Measurements from ENCODE around the gene FAN1.

Gene FAN1

GRCh38 chr15:30926161-30926560 is 22.4 kb downstream of the FAN1 start:
- Mint-ChIP-seq H3K27ac (no peak overlapping the region), H3K4me3 (no peak overlapping the region), H3K36me3 (ENCODE audit: low read depth) (peaks cover 96% of the 10 kb centered on the region), H3K27me3 (no peaks in the 10 kb centered on the region), H3K4me1 (ENCODE audit: low read depth) (no peaks in the 10 kb centered on the region), H3K9me3 (no peaks in the 10 kb centered on the region)
- intact Hi-C loops (cut with micrococcal nuclease) = no loop called here

GRCh38 chr15:30927148-30927761 is 23.5 kb downstream of the FAN1 start:
- intact Hi-C loops (cut with micrococcal nuclease) = no loop called here
- no peak overlapping the region for H3K27ac Mint-ChIP-seq
- no peaks in the 10 kb centered on the region for H3K9me3 Mint-ChIP-seq
- peaks cover 96% of the 10 kb centered on the region for H3K36me3 Mint-ChIP-seq (ENCODE audit: low read depth)
- no peaks in the 10 kb centered on the region for H3K4me1 Mint-ChIP-seq (ENCODE audit: low read depth)
- no peaks in the 10 kb centered on the region for H3K27me3 Mint-ChIP-seq
- no peak overlapping the region for H3K4me3 Mint-ChIP-seq

GRCh38 chr15:30928076-30928475 is 24.4 kb downstream of the FAN1 start:
- Mint-ChIP-seq H3K4me3 (no peak overlapping the region), H3K36me3 (ENCODE audit: low read depth) (peaks cover 93% of the 10 kb centered on the region)
- intact Hi-C loops (cut with micrococcal nuclease) = no loop called here

GRCh38 chr15:30929064-30929669 is 25.5 kb downstream of the FAN1 start:
- H3K4me3 Mint-ChIP-seq = no peak overlapping the region
- no peaks in the 10 kb centered on the region for H3K4me1 Mint-ChIP-seq (ENCODE audit: low read depth)
- H3K27ac Mint-ChIP-seq = no peak overlapping the region
- H3K27me3 Mint-ChIP-seq = no peaks in the 10 kb centered on the region
- H3K36me3 Mint-ChIP-seq (ENCODE audit: low read depth) = peaks cover 93% of the 10 kb centered on the region
- no peaks in the 10 kb centered on the region for H3K9me3 Mint-ChIP-seq
- intact Hi-C loops (cut with micrococcal nuclease) = no loop called here

More at GRCh38 chr15:30928076-30928475, 24.4 kb downstream of the FAN1 start:
- H3K27me3 Mint-ChIP-seq = no peaks in the 10 kb centered on the region
- no peaks in the 10 kb centered on the region for H3K9me3 Mint-ChIP-seq
- no peak overlapping the region for H3K27ac Mint-ChIP-seq
- no peaks in the 10 kb centered on the region for H3K4me1 Mint-ChIP-seq (ENCODE audit: low read depth)

- Mint-ChIP-seq H3K9me3 (no peaks in the 10 kb centered on the region), H3K4me3 (no peak overlapping the region), H3K4me1 (ENCODE audit: low read depth) (no peaks in the 10 kb centered on the region), H3K27ac (no peak overlapping the region), H3K36me3 (ENCODE audit: low read depth) (peaks cover 93% of the 10 kb centered on the region), H3K27me3 (no peaks in the 10 kb centered on the region)
- intact Hi-C loops (cut with micrococcal nuclease) = no loop called here
These were observed 26.3 kb downstream of the FAN1 start for GRCh38 chr15:30929982-30930381.

- intact Hi-C loops (cut with micrococcal nuclease) = no loop called here
- Mint-ChIP-seq H3K4me3 (no peak overlapping the region), H3K36me3 (ENCODE audit: low read depth) (peaks cover 91% of the 10 kb centered on the region), H3K4me1 (ENCODE audit: low read depth) (no peaks in the 10 kb centered on the region), H3K9me3 (no peaks in the 10 kb centered on the region), H3K27ac (no peak overlapping the region), H3K27me3 (no peaks in the 10 kb centered on the region)
These were observed 26.7 kb downstream of the FAN1 start for GRCh38 chr15:30930422-30930821.

GRCh38 chr15:30933293-30933692 is 29.6 kb downstream of the FAN1 start:
- intact Hi-C loops (cut with micrococcal nuclease) = no loop called here
- Mint-ChIP-seq H3K4me3 (no peak overlapping the region), H3K27ac (no peak overlapping the region), H3K36me3 (ENCODE audit: low read depth) (peaks cover 88% of the 10 kb centered on the region), H3K4me1 (ENCODE audit: low read depth) (no peaks in the 10 kb centered on the region), H3K27me3 (no peaks in the 10 kb centered on the region), H3K9me3 (no peaks in the 10 kb centered on the region)

- Mint-ChIP-seq H3K36me3 (ENCODE audit: low read depth) (peaks cover 95% of the 10 kb centered on the region), H3K27ac (no peak overlapping the region), H3K9me3 (no peaks in the 10 kb centered on the region), H3K4me1 (ENCODE audit: low read depth) (no peaks in the 10 kb centered on the region), H3K4me3 (no peak overlapping the region), H3K27me3 (no peaks in the 10 kb centered on the region)
- intact Hi-C loops (cut with micrococcal nuclease) = no loop called here
These were observed 35.4 kb downstream of the FAN1 start for GRCh38 chr15:30939161-30939560.

GRCh38 chr15:30940359-30940758 is 36.6 kb downstream of the FAN1 start:
- H3K27ac Mint-ChIP-seq = no peak overlapping the region
- H3K4me3 Mint-ChIP-seq = no peak overlapping the region
- H3K27me3 Mint-ChIP-seq = no peaks in the 10 kb centered on the region
- no peaks in the 10 kb centered on the region for H3K9me3 Mint-ChIP-seq
- no peaks in the 10 kb centered on the region for H3K4me1 Mint-ChIP-seq (ENCODE audit: low read depth)
- intact Hi-C loops (cut with micrococcal nuclease) = no loop called here
- peaks cover 96% of the 10 kb centered on the region for H3K36me3 Mint-ChIP-seq (ENCODE audit: low read depth)

- intact Hi-C loops (cut with micrococcal nuclease) = no loop called here
- Mint-ChIP-seq H3K36me3 (ENCODE audit: low read depth) (peaks cover 100% of the 10 kb centered on the region), H3K27ac (no peak overlapping the region), H3K27me3 (no peaks in the 10 kb centered on the region), H3K4me3 (no peak overlapping the region), H3K9me3 (no peaks in the 10 kb centered on the region), H3K4me1 (ENCODE audit: low read depth) (no peaks in the 10 kb centered on the region)
These were observed 37.8 kb downstream of the FAN1 start for GRCh38 chr15:30941520-30941919.

GRCh38 chr15:30943654-30944335 is 40.1 kb downstream of the FAN1 start:
- H3K4me3 Mint-ChIP-seq = no peak overlapping the region
- H3K36me3 Mint-ChIP-seq (ENCODE audit: low read depth) = peaks cover 100% of the 10 kb centered on the region
- no peaks in the 10 kb centered on the region for H3K27me3 Mint-ChIP-seq
- no peaks in the 10 kb centered on the region for H3K4me1 Mint-ChIP-seq (ENCODE audit: low read depth)
- intact Hi-C loops (cut with micrococcal nuclease) = no loop called here
- H3K27ac Mint-ChIP-seq = no peak overlapping the region
- no peaks in the 10 kb centered on the region for H3K9me3 Mint-ChIP-seq

GRCh38 chr15:30953183-30953582 is 49.5 kb downstream of the FAN1 start:
- Mint-ChIP-seq H3K4me1 (ENCODE audit: low read depth) (peaks cover 29% of the 10 kb centered on the region), H3K36me3 (ENCODE audit: low read depth) (peaks cover 100% of the 10 kb centered on the region), H3K27ac (peak overlapping the region; percentile 27), H3K4me3 (no peak overlapping the region), H3K27me3 (no peaks in the 10 kb centered on the region), H3K9me3 (no peaks in the 10 kb centered on the region)
- intact Hi-C loops (cut with micrococcal nuclease) = no loop called here

- H3K27ac Mint-ChIP-seq = peak overlapping the region; percentile 35
- H3K36me3 Mint-ChIP-seq (ENCODE audit: low read depth) = peaks cover 100% of the 10 kb centered on the region
- no peak overlapping the region for H3K4me3 Mint-ChIP-seq
These were observed 50.1 kb downstream of the FAN1 start for GRCh38 chr15:30953731-30954378.

GRCh38 chr15:30954674-30955073 is 51.0 kb downstream of the FAN1 start:
- intact Hi-C loops (cut with micrococcal nuclease) = loop anchor here (5.0 kb wide), 1 partner anchor 38 kb away; the partner anchor contains the start of gene MTMR10
- H3K36me3 Mint-ChIP-seq (ENCODE audit: low read depth) = peaks cover 100% of the 10 kb centered on the region
- no peak overlapping the region for H3K27ac Mint-ChIP-seq
- H3K4me3 Mint-ChIP-seq = no peak overlapping the region
- H3K9me3 Mint-ChIP-seq = no peaks in the 10 kb centered on the region
- H3K4me1 Mint-ChIP-seq (ENCODE audit: low read depth) = peaks cover 37% of the 10 kb centered on the region
- H3K27me3 Mint-ChIP-seq = no peaks in the 10 kb centered on the region

More at GRCh38 chr15:30953731-30954378, 50.1 kb downstream of the FAN1 start:
- no peaks in the 10 kb centered on the region for H3K27me3 Mint-ChIP-seq
- intact Hi-C loops (cut with micrococcal nuclease) = no loop called here
- no peaks in the 10 kb centered on the region for H3K9me3 Mint-ChIP-seq
- peaks cover 31% of the 10 kb centered on the region for H3K4me1 Mint-ChIP-seq (ENCODE audit: low read depth)

Data from dendritic cell treated with granulocyte-macrophage colony-stimulating factor and Interleukin-4, amounts not matched to agents 40 ng/mL and 50 ng/mL, for 4 days (primary cell).